ENCODE results near the gene ZNF598.

The ZNF598 gene

GRCh38 chr16:2009164-2009711 lies 383 bp downstream of the ZNF598 start:
- H3K9ac ChIP-seq (ENCODE audit: low read depth, low read length): peak overlapping the region; percentile 89
- no peaks in the 10 kb centered on the region for H3K9me3 ChIP-seq (ENCODE audit: control insufficient read depth, insufficient read depth, low read length)
- no peaks in the 10 kb centered on the region for H3K36me3 ChIP-seq (ENCODE audit: insufficient read depth, low read length)
- peaks cover 10% of the 10 kb centered on the region; the same call in 1 of the 2 replicates for H3K4me1 ChIP-seq (ENCODE audit: insufficient read depth, low read length)

DNA sequence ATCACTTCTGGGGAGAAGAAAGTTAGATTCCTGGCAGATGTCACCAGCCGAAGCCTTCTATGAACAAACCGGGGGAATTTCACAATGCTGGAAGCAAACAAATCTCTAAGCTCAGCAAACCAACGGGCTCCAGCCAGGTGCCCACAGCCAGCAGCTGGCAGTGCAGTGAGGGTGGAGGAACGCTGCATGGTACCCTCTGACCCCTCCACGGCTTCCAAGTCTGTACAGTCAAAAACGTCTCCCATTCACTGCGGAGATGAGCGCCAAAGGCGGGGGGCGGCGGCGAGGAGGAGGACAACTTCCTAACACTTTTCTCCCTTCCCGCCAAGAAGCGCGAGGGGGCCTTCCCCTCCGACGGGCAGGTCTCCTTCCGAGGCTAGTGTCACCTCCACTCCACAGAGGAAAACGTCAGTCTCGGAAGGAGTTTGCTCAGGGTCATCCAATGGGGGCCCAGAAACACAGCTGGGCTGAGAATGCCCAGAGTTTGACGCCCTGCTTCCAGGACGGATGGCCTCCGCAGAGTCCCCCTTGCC lies 924 bp downstream of the ZNF598 start:
- Histone ChIP-seq H3K36me3 (ENCODE audit: insufficient read depth, low read length) (no peaks in the 10 kb centered on the region), H3K9me3 (ENCODE audit: control insufficient read depth, insufficient read depth, low read length) (no peaks in the 10 kb centered on the region), H3K9ac (ENCODE audit: low read depth, low read length) (peak overlapping the region; percentile 89), H3K4me1 (ENCODE audit: insufficient read depth, low read length) (peaks cover 12% of the 10 kb centered on the region; the same call in 1 of the 2 replicates)

DNA sequence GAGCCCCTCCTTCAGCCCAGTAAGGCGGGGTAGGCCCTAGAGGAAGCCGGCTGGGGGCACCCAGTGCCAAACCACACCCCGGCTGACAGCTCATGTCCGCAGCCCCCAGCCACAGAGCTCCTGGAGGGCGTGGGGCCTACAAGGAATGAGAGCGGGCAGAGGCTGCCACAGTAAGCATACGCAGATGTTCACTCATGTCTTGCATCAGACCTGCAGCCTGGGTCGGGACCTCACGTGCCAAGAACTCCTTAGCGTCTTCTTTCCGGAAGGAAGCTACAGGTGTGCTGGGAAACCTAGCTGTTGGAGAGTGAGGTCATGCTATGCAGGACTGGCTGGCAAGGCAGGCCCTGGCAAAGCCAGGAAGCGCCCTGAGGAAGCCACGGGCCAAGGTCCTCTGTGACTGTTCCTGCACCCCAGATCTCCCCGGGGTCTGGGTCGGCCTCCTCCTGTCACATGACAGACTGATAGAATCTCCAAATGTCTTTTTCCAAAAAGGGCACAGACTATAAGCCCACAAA lies 1.6 kb downstream of the ZNF598 start:
- peaks cover 12% of the 10 kb centered on the region; the same call in 1 of the 2 replicates for H3K4me1 ChIP-seq (ENCODE audit: insufficient read depth, low read length)
- no peaks in the 10 kb centered on the region for H3K36me3 ChIP-seq (ENCODE audit: insufficient read depth, low read length)
- H3K9ac ChIP-seq (ENCODE audit: low read depth, low read length): peak overlapping the region; percentile 89; the same call in 1 of the 2 replicates
- no peaks in the 10 kb centered on the region for H3K9me3 ChIP-seq (ENCODE audit: control insufficient read depth, insufficient read depth, low read length)

- Histone ChIP-seq H3K4me1 (ENCODE audit: insufficient read depth, low read length) (peaks cover 12% of the 10 kb centered on the region; the same call in 1 of the 2 replicates), H3K9ac (ENCODE audit: low read depth, low read length) (no peak overlapping the region), H3K36me3 (ENCODE audit: insufficient read depth, low read length) (no peaks in the 10 kb centered on the region; the same call in 1 of the 2 replicates), H3K9me3 (ENCODE audit: control insufficient read depth, insufficient read depth, low read length) (no peaks in the 10 kb centered on the region)
Measured at GRCh38 chr16:2007081-2007836, 2.4 kb downstream of the ZNF598 start.

- H3K9me3 ChIP-seq (ENCODE audit: control insufficient read depth, insufficient read depth, low read length): no peaks in the 10 kb centered on the region
- H3K4me1 ChIP-seq (ENCODE audit: insufficient read depth, low read length): peaks cover 12% of the 10 kb centered on the region; the same call in 1 of the 2 replicates
- peaks cover 2% of the 10 kb centered on the region; the same call in 1 of the 2 replicates for H3K36me3 ChIP-seq (ENCODE audit: insufficient read depth, low read length)
- no peak overlapping the region for H3K9ac ChIP-seq (ENCODE audit: low read depth, low read length)
Measured at GRCh38 chr16:2006317-2006716, 3.3 kb downstream of the ZNF598 start.

GRCh38 chr16:2005646-2006045 lies 4.0 kb downstream of the ZNF598 start:
- Histone ChIP-seq H3K9ac (ENCODE audit: low read depth, low read length) (no peak overlapping the region), H3K9me3 (ENCODE audit: control insufficient read depth, insufficient read depth, low read length) (no peaks in the 10 kb centered on the region), H3K36me3 (ENCODE audit: insufficient read depth, low read length) (peaks cover 4% of the 10 kb centered on the region; the same call in 1 of the 2 replicates), H3K4me1 (ENCODE audit: insufficient read depth, low read length) (peaks cover 12% of the 10 kb centered on the region; the same call in 1 of the 2 replicates)

GRCh38 chr16:2004795-2005517 lies 4.7 kb downstream of the ZNF598 start:
- Histone ChIP-seq H3K9me3 (ENCODE audit: control insufficient read depth, insufficient read depth, low read length) (no peaks in the 10 kb centered on the region), H3K36me3 (ENCODE audit: insufficient read depth, low read length) (peaks cover 4% of the 10 kb centered on the region; the same call in 1 of the 2 replicates), H3K4me1 (ENCODE audit: insufficient read depth, low read length) (peaks cover 12% of the 10 kb centered on the region; the same call in 1 of the 2 replicates), H3K9ac (ENCODE audit: low read depth, low read length) (no peak overlapping the region)

- H3K9ac ChIP-seq (ENCODE audit: low read depth, low read length): peak overlapping the region; percentile 22
- H3K9me3 ChIP-seq (ENCODE audit: control insufficient read depth, insufficient read depth, low read length): no peaks in the 10 kb centered on the region
- H3K4me1 ChIP-seq (ENCODE audit: insufficient read depth, low read length): peaks cover 12% of the 10 kb centered on the region; the same call in 1 of the 2 replicates
- H3K36me3 ChIP-seq (ENCODE audit: insufficient read depth, low read length): peaks cover 4% of the 10 kb centered on the region; the same call in 1 of the 2 replicates
Measured at GRCh38 chr16:2003827-2004641, 5.6 kb downstream of the ZNF598 start.

- H3K36me3 ChIP-seq (ENCODE audit: insufficient read depth, low read length): peaks cover 4% of the 10 kb centered on the region; the same call in 1 of the 2 replicates
- H3K9ac ChIP-seq (ENCODE audit: low read depth, low read length): no peak overlapping the region
Measured at GRCh38 chr16:2003231-2003826, 6.3 kb downstream of the ZNF598 start.

DNA sequence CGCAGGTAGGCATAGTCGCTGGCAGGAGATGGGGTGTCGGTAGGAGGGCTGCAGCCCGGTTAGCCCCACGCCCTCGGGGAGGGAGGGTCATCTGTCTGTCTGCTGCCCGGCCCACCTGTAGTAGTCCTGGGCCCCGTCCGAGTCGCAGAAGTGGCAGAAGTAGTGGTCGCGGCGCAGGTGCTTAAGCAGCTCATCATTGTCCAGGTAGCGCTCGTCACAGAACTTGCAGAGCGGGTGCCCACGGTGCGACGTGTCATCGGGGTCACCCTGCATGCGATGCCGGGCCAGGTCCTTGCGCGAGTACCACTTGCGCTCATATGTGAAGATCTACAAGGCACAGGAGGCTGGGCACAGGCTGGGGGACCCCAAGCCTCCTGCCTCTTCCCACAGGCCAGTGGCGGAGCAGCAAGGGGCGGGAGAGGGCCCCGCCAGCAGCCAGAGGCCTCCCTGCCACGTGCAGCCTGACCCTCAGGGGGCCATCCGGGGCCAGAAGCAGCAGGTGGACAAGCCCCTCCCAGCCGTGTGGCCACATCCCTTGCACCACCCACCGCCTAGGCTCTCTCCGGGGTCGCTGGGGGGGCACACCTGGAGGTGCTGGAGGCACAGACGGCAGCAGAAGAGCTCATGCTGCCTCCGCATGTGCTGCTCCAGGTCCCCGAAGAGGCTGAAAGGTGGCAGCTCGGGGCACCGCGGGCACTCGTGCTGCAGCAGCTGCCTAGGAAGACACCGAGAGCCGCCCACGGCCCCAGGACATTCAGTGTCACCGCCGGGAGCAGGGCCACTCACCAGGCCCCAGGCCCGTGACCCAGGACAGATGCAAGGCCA lies 7.0 kb downstream of the ZNF598 start:
- Histone ChIP-seq H3K4me1 (ENCODE audit: insufficient read depth, low read length) (peaks cover 6% of the 10 kb centered on the region; the same call in 1 of the 2 replicates), H3K9ac (ENCODE audit: low read depth, low read length) (no peak overlapping the region), H3K9me3 (ENCODE audit: control insufficient read depth, insufficient read depth, low read length) (no peaks in the 10 kb centered on the region), H3K36me3 (ENCODE audit: insufficient read depth, low read length) (peaks cover 4% of the 10 kb centered on the region; the same call in 1 of the 2 replicates)

More at GRCh38 chr16:2003231-2003826, 6.3 kb downstream of the ZNF598 start:
- peaks cover 9% of the 10 kb centered on the region; the same call in 1 of the 2 replicates for H3K4me1 ChIP-seq (ENCODE audit: insufficient read depth, low read length)
- H3K9me3 ChIP-seq (ENCODE audit: control insufficient read depth, insufficient read depth, low read length): no peaks in the 10 kb centered on the region

- Histone ChIP-seq H3K9me3 (ENCODE audit: control insufficient read depth, insufficient read depth, low read length) (no peaks in the 10 kb centered on the region), H3K4me1 (ENCODE audit: insufficient read depth, low read length) (peaks cover 6% of the 10 kb centered on the region; the same call in 1 of the 2 replicates), H3K36me3 (ENCODE audit: insufficient read depth, low read length) (peaks cover 4% of the 10 kb centered on the region; the same call in 1 of the 2 replicates), H3K9ac (ENCODE audit: low read depth, low read length) (no peak overlapping the region)
Measured at GRCh38 chr16:2001456-2002355, 7.9 kb downstream of the ZNF598 start.

Data from ES-I3 (cell line).